Esophagus muscularis mucosa (tissue), 4 donors: ENCODE data around the gene PET117. TPM values are rescaled to one million over a fixed set of nuclear protein-coding genes. Genes with fewer than 3 reads are reported as not detected.
A peak's percentile ranks its signal among the peaks of the same experiment; 100 is the strongest.
"Not testable (repeated sequence)": the region's sequence is repeated elsewhere in the genome, so short reads cannot be mapped to it uniquely, and the experiment has no call there.

Experiments used
- DNase-seq: peaks from one replicate; pipeline ENCODE4 v3.0.0-alpha.2; 2017; ENCODE audit errors: extremely low spot score
- H3K27ac ChIP-seq, 4 donors: fragments of 200-600 bp; sonication (generic); replicated peaks in 1 of 4; 1 replicate in 3 of 4; 2 replicates in 1 of 4; pipeline ENCODE4 v1.5.1; 2016 to 2019; ENCODE audit warnings: mild to moderate bottlenecking in 1 of 4
- H3K27me3 ChIP-seq, 4 donors: fragments of 200-600 bp; sonication (generic); one replicate each; pipeline versions ENCODE4 v1.5.1 to v1.6.0; 2016 to 2019
- H3K36me3 ChIP-seq, 4 donors: fragments of 200-600 bp; sonication (generic); one replicate each; pipeline ENCODE4 v1.5.1; 2016 to 2019
- H3K4me1 ChIP-seq, 4 donors: fragments of 200-600 bp; sonication (generic); one replicate each; pipeline ENCODE4 v1.5.1; 2016 to 2019
- H3K4me3 ChIP-seq, 4 donors: fragments of 200-600 bp; sonication (generic); 1 replicate in 2 of 4; 2 replicates in 2 of 4; pipeline ENCODE4 v1.5.1; 2016 to 2019; ENCODE audit warnings: mild to moderate bottlenecking in 4 of 4, moderate library complexity in 1 of 4
- H3K9me3 ChIP-seq, 4 donors: fragments of 200-600 bp; sonication (generic); 1 replicate in 3 of 4; 2 replicates in 1 of 4; pipeline ENCODE4 v1.5.1; 2016 to 2019
- CTCF ChIP-seq, 3 experiments: fragments of 200-600 bp in 2 of 3; fragments of 450-650 bp in 1 of 3; sonication (generic) in 2 of 3; IDR thresholded peaks; one replicate each; pipeline ENCODE4 v1.5.1; 2017 to 2019; ENCODE audit warnings: antibody characterized with exemption in 3 of 3, mild to moderate bottlenecking in 2 of 3, moderate library complexity in 1 of 3
- EP300 ChIP-seq: sonication (generic); formaldehyde crosslinking; IDR thresholded peaks from one replicate; pipeline ENCODE4 v1.6.1; 2017; ENCODE audit warnings: antibody characterized with exemption
- POLR2A ChIP-seq: fragments of 450-650 bp; IDR thresholded peaks from one replicate; pipeline ENCODE4 v1.6.1; 2017; ENCODE audit warnings: antibody characterized with exemption, moderate library complexity, mild to moderate bottlenecking, low read depth
- POLR2AphosphoS5 ChIP-seq, 2 donors: sonication (generic); formaldehyde crosslinking; IDR thresholded peaks; one replicate each; pipeline ENCODE4 v1.6.1; 2017; ENCODE audit warnings: antibody characterized with exemption in 2 of 2
- WGBS: methylation state at CpG from one replicate; pipeline ENCODE4 v1.1.5; 2018; 5-methylcytosine and 5-hydroxymethylcytosine counted together
- intact Hi-C: fragments of 100-400 bp; cut with DNase I; formaldehyde crosslinking; loops from one replicate; pipeline ENCODE4 v1.15.1; 2023
- total RNA-seq, 4 donors: library from RNA; depleted of rRNA; stranded (reverse); fragments of >200 nt; gene quantifications; one replicate each; pipeline versions ENCODE4 v1.1.0 to v1.2.1, GENCODE V29; 2016

Gene PET117
- total RNA-seq, 4 donors from 2014 or later = 13.4 to 28.4 (median 16.9) TPM

GRCh38 chr20:18176318-18176785, 38.7 kb downstream of the PET117 start:
- H3K4me1 ChIP-seq = no peaks in the 10 kb centered on the region
- 94% methylated on average over 8 of the region's 8 CpGs for WGBS
- TF ChIP-seq EP300 (no peak), POLR2AphosphoS5 (IDR thresholded peaks at IDR 0.05) (no peak), POLR2A (no peak), CTCF (IDR thresholded peaks at IDR 0.05) (no peak)
- intact Hi-C loops = no loop called here
- no peak overlapping the region for H3K27ac ChIP-seq
- no peak overlapping the region for H3K4me3 ChIP-seq
- no peaks in the 10 kb centered on the region for H3K27me3 ChIP-seq
- DNase-seq = no peak
- peaks cover 0 to 9% (median 4%) of the 10 kb centered on the region in 4 donors for H3K9me3 ChIP-seq
- H3K36me3 ChIP-seq = peaks cover 7 to 46% (median 17%) of the 10 kb centered on the region in 4 donors

DNA sequence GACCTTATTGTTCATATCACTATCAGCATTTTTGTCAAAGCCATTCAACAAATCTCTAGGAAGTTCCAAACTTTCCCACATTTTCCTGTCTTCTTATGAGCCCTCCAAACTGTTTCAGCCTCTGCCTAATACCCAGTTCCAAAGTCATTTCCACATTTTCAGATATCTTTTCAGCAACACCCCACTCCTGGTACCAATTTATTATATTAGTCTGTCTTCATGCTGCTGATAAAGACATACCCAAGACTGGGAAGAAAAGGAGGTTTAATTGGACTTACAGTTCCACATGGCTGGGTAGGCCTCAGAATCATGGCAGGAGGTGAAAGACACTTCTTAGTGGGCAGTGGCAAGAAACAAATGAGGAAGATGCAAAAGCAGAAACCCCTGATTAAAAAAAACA, 42.7 kb downstream of the PET117 start:
- H3K36me3 ChIP-seq = peaks cover 30 to 71% (median 54%) of the 10 kb centered on the region in 4 donors
- intact Hi-C loops, H3K9me3 ChIP-seq, H3K27ac ChIP-seq, H3K27me3 ChIP-seq, H3K4me1 ChIP-seq, H3K4me3 ChIP-seq, DNase-seq: not testable (repeated sequence)

- Histone ChIP-seq H3K27me3 (no peaks in the 10 kb centered on the region), H3K36me3 (peaks cover 33 to 72% (median 58%) of the 10 kb centered on the region in 4 donors), H3K4me1 (no peaks in the 10 kb centered on the region), H3K9me3 (peaks cover 0 to 9% (median 4%) of the 10 kb centered on the region in 4 donors), H3K4me3 (no peak overlapping the region), H3K27ac (no peak overlapping the region)
- 95% methylated on average over 1 of the region's 1 CpG for WGBS
- TF ChIP-seq CTCF (IDR thresholded peaks at IDR 0.05) (no peak), EP300 (no peak), POLR2AphosphoS5 (IDR thresholded peaks at IDR 0.05) (no peak)
- intact Hi-C loops = no loop called here
- DNase-seq = no peak
Measured at GRCh38 chr20:18180815-18181214, 43.2 kb downstream of the PET117 start.

DNA sequence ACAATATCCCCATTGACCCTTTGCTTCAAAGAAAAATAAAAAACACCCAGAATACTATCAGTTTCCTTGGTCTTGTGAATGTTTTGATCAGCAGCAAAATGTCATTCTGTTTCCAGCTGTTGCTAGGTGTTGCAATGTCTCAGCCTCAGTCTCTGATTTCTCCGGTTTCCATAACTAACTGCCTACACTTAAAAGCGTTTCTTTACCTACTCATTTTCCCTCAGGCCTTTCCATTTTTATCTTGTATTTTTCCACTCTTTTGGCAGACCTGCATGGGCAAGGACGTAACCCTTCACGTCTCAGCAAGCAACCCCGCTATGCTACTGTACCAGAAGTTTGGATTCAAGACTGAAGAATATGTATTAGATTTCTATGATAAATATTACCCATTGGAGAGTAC, 49.4 kb downstream of the PET117 start:
- H3K27ac ChIP-seq = peak overlapping the region in 1 of 4 donors; percentile 31
- H3K4me3 ChIP-seq = no peak overlapping the region
- TF ChIP-seq EP300 (no peak), POLR2A (no peak), CTCF (IDR thresholded peaks at IDR 0.05) (no peak), POLR2AphosphoS5 (IDR thresholded peaks at IDR 0.05) (no peak)
- 78% methylated on average over 5 of the region's 5 CpGs for WGBS
- no peaks in the 10 kb centered on the region for H3K9me3 ChIP-seq
- intact Hi-C loops = no loop called here
- H3K36me3 ChIP-seq = peaks cover 41 to 84% (median 76%) of the 10 kb centered on the region in 4 donors
- H3K27me3 ChIP-seq = no peaks in the 10 kb centered on the region
- DNase-seq = no peak
- no peaks in the 10 kb centered on the region for H3K4me1 ChIP-seq

DNA sequence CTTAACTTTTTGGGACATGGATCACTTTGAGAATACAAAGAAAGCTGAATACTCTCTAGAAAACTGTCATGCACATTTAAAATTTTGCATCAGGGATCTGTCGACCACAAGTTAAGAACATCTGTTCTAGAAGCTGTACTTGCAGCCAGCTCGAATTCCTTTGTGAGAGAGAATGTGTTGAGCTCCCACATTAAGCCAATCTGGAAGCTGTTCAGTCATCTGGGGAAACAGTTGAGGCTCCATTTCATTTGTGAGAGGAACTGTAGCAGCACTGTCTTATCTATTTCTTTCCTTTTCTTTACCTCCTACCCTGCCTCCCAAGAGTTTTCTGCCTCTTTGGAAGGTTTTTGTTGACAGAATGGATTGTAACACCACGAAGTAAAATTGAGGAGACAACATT, 50.8 kb downstream of the PET117 start:
- no peak overlapping the region for H3K4me3 ChIP-seq
- intact Hi-C loops = no loop called here
- no peaks in the 10 kb centered on the region for H3K4me1 ChIP-seq
- H3K27me3 ChIP-seq = no peaks in the 10 kb centered on the region
- H3K27ac ChIP-seq = no peak overlapping the region
- H3K36me3 ChIP-seq = peaks cover 39 to 70% (median 63%) of the 10 kb centered on the region in 4 donors
- no peaks in the 10 kb centered on the region for H3K9me3 ChIP-seq
- WGBS = 43% methylated on average over 3 of the region's 3 CpGs
- no peak for DNase-seq
- TF ChIP-seq POLR2AphosphoS5 (IDR thresholded peaks at IDR 0.05) (no peak), POLR2A (no peak), CTCF (IDR thresholded peaks at IDR 0.05) (no peak), EP300 (no peak)
